ENCODE measurements around the gene LPAR3.

The LPAR3 gene

DNA sequence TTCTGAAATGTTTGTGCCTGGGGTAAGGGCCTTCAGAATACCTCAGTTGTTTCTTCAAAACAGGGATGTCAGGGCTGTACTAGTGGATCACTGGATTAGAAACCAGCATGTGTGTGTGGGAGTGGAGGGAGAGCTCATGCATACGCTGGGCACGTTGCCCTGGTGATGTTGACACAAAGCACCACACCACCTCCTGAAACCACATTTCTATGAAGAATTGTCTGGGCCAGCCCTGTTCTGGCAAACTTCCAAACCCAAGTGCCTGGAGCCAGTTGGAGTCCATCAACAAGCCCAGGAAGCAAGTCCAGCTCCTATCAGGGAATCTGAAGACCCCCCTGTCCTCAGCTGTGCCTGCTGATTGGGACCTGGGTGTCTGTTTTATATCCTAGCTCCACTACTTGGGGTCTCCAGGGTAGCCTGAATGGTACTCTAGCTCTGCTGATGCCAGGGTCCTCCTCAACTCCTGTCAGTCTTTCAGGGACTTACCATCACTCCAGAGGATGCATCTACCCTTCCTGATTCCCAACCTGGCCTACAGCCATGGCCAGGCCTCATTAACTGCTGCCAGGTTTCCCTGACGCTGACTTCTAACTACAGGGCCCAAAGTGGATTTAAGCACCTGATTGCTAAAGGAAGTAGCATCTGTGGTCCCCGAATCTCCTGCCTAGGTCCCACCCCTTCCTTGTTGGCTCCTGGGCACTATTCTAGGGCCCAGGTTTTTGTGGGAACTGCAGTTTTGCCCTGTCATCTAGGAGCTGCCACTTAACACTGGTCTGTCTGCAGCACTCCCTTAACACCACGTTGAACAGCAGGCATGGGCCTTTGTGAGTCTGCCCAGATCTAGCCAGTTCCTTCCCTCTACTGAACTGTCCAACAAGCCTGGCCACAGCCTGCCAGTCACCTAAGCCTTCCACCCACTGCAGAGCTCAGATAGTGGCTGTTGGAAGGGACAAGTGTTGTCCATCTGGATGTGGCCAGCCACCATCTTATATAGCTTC is 45.5 kb downstream of the LPAR3 start (continued):
- TF ChIP-seq REST (tag by site-specific recombination; IDR thresholded peaks at IDR 0.05) (no peak), ZNF843 (tag by site-specific recombination; IDR thresholded peaks at IDR 0.05) (0 out of 2 replicates have a peak, but pooled peaks have one; percentile 36), ZNF175 (tag by site-specific recombination; IDR thresholded peaks at IDR 0.05) (no peak), ZNF404 (tag by site-specific recombination; IDR thresholded peaks at IDR 0.05) (no peak), ZNF610 (tag by site-specific recombination; IDR thresholded peaks at IDR 0.05; ENCODE audit: borderline replicate concordance) (0 out of 2 replicates have a peak, but pooled peaks have one; percentile 44), ZNF549 (tag by site-specific recombination; IDR thresholded peaks at IDR 0.05) (peak; percentile 70), ZNF155 (tag by site-specific recombination; IDR thresholded peaks at IDR 0.05) (no peak), ZNF211 (tag by site-specific recombination; IDR thresholded peaks at IDR 0.05; ENCODE audit: low read depth) (no peak), TSHZ1 (tag by site-specific recombination; IDR thresholded peaks at IDR 0.05; ENCODE audit: borderline replicate concordance) (no peak), SP3 (tag by site-specific recombination; IDR thresholded peaks at IDR 0.05) (no peak), ZNF626 (tag by site-specific recombination; IDR thresholded peaks at IDR 0.05) (no peak), REPIN1 (tag by site-specific recombination; IDR thresholded peaks at IDR 0.05; ENCODE audit: low read depth) (no peak), KLF7 (tag by site-specific recombination; IDR thresholded peaks at IDR 0.05; ENCODE audit: borderline replicate concordance) (no peak), ZNF555 (tag by site-specific recombination; conservative IDR thresholded peaks at IDR 0.05) (no peak), ZNF560 (tag by site-specific recombination; IDR thresholded peaks at IDR 0.05; ENCODE audit: borderline replicate concordance) (no peak), ZNF292 (tag by site-specific recombination; IDR thresholded peaks at IDR 0.05; ENCODE audit: borderline replicate concordance, low read depth) (no peak), ZNF248 (tag by site-specific recombination; IDR thresholded peaks at IDR 0.05) (no peak), ZNF350 (tag by site-specific recombination; IDR thresholded peaks at IDR 0.05) (no peak), ZNF221 (tag by site-specific recombination; IDR thresholded peaks at IDR 0.05; ENCODE audit: borderline replicate concordance) (no peak; the same call in 1 of the 2 replicates), KLF1 (tag by site-specific recombination; IDR thresholded peaks at IDR 0.05) (0 out of 2 replicates have a peak, but pooled peaks have one; percentile 29), ZNF214 (tag by site-specific recombination; IDR thresholded peaks at IDR 0.05; ENCODE audit: borderline replicate concordance) (no peak), AEBP2 (tag by site-specific recombination; IDR thresholded peaks at IDR 0.05; ENCODE audit: borderline replicate concordance) (no peak)
- TF ChIP-seq, protein P1, sequence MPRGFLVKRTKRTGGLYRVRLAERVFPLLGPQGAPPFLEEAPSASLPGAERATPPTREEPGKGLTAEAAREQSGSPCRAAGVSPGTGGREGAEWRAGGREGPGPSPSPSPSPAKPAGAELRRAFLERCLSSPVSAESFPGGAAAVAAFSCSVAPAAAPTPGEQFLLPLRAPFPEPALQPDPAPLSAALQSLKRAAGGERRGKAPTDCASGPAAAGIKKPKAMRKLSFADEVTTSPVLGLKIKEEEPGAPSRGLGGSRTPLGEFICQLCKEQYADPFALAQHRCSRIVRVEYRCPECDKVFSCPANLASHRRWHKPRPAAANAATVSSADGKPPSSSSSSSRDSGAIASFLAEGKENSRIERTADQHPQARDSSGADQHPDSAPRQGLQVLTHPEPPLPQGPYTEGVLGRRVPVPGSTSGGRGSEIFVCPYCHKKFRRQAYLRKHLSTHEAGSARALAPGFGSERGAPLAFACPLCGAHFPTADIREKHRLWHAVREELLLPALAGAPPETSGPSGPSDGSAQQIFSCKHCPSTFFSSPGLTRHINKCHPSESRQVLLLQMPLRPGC (tag by site-specific recombination; IDR thresholded peaks at IDR 0.05) = no peak
- TF ChIP-seq, protein P2, sequence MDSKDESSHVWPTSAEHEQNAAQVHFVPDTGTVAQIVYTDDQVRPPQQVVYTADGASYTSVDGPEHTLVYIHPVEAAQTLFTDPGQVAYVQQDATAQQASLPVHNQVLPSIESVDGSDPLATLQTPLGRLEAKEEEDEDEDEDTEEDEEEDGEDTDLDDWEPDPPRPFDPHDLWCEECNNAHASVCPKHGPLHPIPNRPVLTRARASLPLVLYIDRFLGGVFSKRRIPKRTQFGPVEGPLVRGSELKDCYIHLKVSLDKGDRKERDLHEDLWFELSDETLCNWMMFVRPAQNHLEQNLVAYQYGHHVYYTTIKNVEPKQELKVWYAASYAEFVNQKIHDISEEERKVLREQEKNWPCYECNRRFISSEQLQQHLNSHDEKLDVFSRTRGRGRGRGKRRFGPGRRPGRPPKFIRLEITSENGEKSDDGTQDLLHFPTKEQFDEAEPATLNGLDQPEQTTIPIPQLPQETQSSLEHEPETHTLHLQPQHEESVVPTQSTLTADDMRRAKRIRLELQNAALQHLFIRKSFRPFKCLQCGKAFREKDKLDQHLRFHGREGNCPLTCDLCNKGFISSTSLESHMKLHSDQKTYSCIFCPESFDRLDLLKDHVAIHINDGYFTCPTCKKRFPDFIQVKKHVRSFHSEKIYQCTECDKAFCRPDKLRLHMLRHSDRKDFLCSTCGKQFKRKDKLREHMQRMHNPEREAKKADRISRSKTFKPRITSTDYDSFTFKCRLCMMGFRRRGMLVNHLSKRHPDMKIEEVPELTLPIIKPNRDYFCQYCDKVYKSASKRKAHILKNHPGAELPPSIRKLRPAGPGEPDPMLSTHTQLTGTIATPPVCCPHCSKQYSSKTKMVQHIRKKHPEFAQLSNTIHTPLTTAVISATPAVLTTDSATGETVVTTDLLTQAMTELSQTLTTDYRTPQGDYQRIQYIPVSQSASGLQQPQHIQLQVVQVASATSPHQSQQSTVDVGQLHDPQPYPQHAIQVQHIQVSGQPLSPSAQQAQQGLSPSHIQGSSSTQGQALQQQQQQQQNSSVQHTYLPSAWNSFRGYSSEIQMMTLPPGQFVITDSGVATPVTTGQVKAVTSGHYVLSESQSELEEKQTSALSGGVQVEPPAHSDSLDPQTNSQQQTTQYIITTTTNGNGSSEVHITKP (tag by site-specific recombination; IDR thresholded peaks at IDR 0.05) = peak; percentile 81
